Neural progenitor cell (in vitro differentiated cells): Measurements from ENCODE around the gene ARHGAP45.

Source experiments
- CTCF ChIP-seq: fragments of 200-600 bp; sonication (generic); IDR thresholded peaks from 2 replicates; pipeline ENCODE4 v1.5.1; 2017; ENCODE audit warnings: antibody characterized with exemption, mild to moderate bottlenecking
- EZH2 ChIP-seq: fragments of 200-600 bp; sonication (generic); IDR thresholded peaks from 2 replicates; pipeline ENCODE4 v1.6.1; 2017; ENCODE audit warnings: antibody characterized with exemption, mild to moderate bottlenecking, moderate library complexity

- no peak for TF ChIP-seq CTCF
- TF ChIP-seq EZH2, result no peak
Observed at GRCh38 chr19:1106841-1107660, 40.1 kb downstream of the ARHGAP45 start.
